ENCODE results near the gene FNDC3B. TPM values are rescaled to one million over a fixed set of nuclear protein-coding genes. Genes with fewer than 3 reads are reported as not detected.

The FNDC3B gene
- total and polyA plus RNA-seq, 5 experiments from 2014 or later: 6.5 to 20.6 (median 8.8) TPM

DNA sequence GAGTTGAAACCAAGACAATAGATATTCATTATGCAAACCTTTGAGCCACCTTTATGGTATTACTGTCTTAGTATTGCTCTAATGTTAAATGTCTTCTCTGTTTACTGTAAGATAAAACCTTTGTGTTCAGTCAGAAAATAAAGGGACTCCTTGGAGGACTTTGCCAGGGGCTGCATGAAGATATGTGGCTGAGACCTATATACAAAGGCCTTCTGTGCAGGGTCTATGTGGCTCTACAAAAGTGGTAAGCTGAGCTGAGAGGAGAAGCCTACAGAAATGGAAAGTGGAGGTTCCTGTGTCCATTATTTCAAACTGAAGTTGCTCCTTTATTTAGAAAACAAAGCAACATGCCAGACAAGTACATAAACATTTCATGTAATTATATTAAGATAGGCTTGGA, 131.5 kb downstream of the FNDC3B start:
- Mint-ChIP-seq H3K27ac (no peak overlapping the region), H3K4me1 (peaks cover 6 to 24% (median 16%) of the 10 kb centered on the region in 4 donors), H3K9me3 (no peaks in the 10 kb centered on the region), H3K4me3 (no peak overlapping the region), H3K27me3 (no peaks in the 10 kb centered on the region), H3K36me3 (peaks cover 0 to 2% (median 0%) of the 10 kb centered on the region in 3 donors)
- ATAC-seq (no peak), DNase-seq (no peak)
- POLR2A ChIA-PET: no interaction called here

DNA sequence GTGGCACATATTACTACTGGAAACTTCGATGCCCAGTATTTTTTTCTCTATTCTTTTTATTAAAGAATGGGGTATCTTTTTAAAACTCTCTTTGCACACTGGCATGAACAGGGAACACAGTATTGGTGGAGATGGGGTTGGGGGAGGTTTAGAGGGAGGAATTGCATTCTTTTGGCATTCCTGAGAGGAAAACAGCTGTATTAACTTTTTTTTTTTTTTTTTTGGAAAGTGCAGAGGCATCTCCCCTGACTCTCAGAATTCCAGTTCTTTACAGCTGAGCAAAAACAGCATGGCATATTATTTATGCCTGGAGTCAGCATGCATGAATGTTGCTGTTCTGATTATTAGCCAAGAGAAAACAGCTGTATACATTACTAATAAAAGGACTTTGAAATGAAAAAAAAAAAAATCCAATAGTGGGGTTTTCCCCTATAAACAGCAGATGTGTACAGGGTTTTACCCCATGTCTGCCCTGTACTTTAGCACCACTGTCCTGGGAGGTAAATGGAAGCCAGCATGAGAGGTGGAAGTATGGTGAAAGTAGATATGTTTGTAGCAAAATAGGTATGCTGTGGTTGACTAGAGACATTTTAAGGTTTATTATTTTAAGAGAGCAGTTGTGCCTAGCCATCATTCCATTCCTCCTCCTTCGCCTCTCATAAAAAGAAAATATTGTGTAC, 132.2 kb downstream of the FNDC3B start:
- ATAC-seq: no peak
- POLR2A ChIA-PET: no interaction called here
- Mint-ChIP-seq H3K27ac (no peak overlapping the region), H3K9me3 (no peaks in the 10 kb centered on the region), H3K4me1 (peaks cover 9 to 29% (median 19%) of the 10 kb centered on the region in 4 donors), H3K36me3 (peaks cover 0 to 2% (median under 1%) of the 10 kb centered on the region in 3 donors), H3K4me3 (no peak overlapping the region), H3K27me3 (no peaks in the 10 kb centered on the region)
- no peak for DNase-seq

DNA sequence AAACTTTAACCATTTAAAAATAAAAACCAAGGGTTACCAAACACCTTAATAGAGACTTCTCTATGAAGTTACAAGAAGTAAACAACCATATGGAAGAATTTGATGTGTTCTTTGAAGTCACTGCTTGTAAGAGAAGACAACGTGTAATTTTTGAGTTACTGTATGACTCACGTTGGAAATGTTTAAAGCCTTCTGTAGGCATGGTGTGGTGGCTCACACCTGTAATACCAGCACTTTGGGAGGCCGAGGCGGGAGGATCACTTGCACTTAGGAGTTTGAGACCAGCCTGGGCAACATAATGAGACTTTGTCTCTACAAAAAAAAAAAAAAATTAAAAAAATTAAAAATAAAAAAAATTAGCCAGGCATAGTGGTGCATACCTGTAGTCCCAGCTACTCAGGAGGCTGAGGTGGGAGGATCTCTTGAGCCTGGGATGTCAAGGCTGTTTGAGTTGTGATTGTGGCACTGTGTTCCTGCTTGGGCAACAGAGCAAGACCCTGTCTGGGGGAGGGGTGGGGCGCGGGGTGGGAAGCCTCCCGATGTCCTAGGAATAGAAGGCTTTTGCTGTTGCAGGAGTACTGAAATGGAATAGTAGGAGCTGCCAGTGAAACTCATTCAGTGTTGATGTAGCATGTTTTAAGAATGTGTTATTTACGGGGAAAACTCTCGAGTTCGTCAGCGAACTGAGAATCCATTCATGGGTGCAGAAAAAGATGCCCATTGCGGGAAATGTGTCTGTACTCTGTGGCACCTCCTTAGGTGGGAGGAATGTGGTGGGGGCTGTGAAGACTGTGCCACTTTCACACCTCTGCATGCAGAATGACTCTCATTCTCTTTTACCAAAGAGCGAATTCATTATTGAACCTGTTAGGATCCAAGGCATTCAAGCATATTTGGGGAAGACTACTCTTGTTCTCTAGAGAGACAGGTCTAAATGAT, 134.2 kb downstream of the FNDC3B start:
- no peak for DNase-seq
- Mint-ChIP-seq H3K4me1 (peaks cover 9 to 28% (median 13%) of the 10 kb centered on the region in 4 donors), H3K4me3 (no peak overlapping the region), H3K36me3 (peaks cover 0 to 5% (median 4%) of the 10 kb centered on the region in 3 donors), H3K27me3 (no peaks in the 10 kb centered on the region), H3K27ac (peak overlapping the region in 1 of 10 donors; percentile 69), H3K9me3 (no peaks in the 10 kb centered on the region)
- POLR2A ChIA-PET: no interaction called here
- no peak for ATAC-seq

DNA sequence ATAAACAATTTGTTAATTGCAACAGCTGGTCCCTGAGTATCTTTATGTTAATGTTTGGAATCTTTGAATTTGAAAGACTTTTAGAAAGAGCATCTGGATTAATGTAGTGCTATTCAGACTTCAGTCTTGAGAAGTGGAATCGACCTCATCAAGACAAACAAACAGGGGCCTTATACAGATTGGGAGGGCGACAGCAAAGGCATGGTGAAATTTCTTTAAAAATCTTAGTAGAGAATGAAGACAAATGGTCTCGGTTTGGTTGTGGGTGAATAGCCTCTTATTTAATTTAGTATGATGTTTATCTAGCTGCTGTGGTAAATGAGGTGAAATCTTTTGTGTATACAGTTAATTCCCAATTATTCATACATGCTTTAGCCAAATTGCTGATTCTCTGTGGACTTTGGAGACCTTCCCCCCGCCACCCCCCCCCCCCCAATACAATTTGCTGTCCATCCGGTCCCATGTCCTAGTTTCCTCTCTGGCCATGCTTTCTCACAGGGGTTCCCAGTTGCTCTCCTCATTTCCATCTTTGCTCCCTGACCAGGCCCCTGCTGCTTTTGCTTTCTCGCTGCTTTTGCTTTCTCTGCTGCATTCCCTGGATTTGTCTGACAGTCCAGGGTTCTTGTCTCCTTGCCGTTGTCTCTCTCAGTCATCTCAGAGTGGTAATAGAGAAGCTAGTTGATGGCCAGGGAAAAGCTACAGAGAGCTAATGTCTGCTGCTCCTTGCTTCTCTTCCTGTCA, 135.3 kb downstream of the FNDC3B start:
- Mint-ChIP-seq H3K36me3 (peaks cover 0 to 5% (median 4%) of the 10 kb centered on the region in 3 donors), H3K9me3 (no peaks in the 10 kb centered on the region), H3K27ac (peak overlapping the region in 1 of 10 donors; percentile 78), H3K4me3 (peak overlapping the region in 1 of 10 donors; percentile 2), H3K4me1 (peaks cover 8 to 25% (median 14%) of the 10 kb centered on the region in 4 donors), H3K27me3 (no peaks in the 10 kb centered on the region)
- ATAC-seq (no peak), DNase-seq (no peak)
- POLR2A ChIA-PET: no interaction called here

DNA sequence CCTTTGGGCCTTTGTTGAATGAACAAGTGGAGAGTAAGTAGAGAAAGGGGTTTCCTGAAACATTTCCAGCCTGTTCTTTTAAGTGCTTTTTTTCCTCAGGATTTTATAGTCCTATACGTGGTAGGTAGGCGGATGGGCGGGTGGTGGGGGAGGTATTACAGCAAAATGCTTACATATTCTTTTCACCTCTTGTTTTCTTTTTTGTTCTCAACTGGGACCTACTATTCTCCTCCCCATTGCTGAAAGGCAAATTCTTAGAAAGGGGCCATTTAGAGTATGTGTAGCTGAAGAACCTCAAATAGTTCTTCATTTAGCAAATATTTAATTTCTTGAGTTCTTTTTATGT, 135.8 kb downstream of the FNDC3B start:
- H3K27ac Mint-ChIP-seq: peak overlapping the region in 1 of 10 donors; percentile 78
- H3K4me1 Mint-ChIP-seq: peaks cover 8 to 29% (median 15%) of the 10 kb centered on the region in 4 donors
- no peaks in the 10 kb centered on the region for H3K9me3 Mint-ChIP-seq
- no peaks in the 10 kb centered on the region for H3K27me3 Mint-ChIP-seq
- peaks cover 0 to 10% (median 5%) of the 10 kb centered on the region in 3 donors for H3K36me3 Mint-ChIP-seq
- DNase-seq (no peak), ATAC-seq (no peak)
- POLR2A ChIA-PET: no interaction called here
- H3K4me3 Mint-ChIP-seq: peak overlapping the region in 1 of 10 donors; percentile 2

DNA sequence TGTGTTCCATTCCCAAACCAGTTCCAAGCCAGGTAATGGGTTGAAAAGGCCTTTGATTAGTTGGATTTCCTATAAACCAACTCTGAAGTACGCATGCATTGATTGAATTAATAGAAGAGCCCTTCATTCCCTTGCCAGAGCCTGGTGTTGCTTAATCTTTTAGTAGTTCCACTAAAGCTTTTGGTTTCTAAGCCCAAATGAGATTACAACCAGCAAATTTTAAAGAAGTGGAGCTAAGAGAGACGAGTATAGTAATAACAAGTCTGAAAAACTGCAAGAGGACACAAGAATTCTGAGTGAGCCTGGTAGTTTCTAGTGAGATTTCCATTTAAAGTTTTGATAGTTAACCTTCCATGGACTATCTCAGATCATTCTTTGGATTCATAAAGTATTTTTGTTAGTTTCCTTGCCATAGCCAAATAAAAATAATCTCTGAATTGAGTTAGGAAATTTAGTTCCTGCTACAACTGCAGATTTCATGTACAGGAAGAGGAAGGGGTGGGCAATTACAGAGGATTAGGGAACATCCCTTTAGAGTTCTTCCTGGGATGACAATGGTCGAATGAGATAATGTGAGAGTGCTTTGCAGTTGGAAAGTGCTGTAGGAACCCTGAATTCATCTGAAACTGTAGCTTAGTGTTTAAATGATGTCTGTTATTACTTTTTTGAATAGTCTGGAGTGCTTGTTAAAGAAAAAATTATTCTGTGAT, 136.8 kb downstream of the FNDC3B start:
- H3K27ac Mint-ChIP-seq: peak overlapping the region in 1 of 10 donors; percentile 38
- ATAC-seq (no peak), DNase-seq (no peak)
- no peak overlapping the region for H3K4me3 Mint-ChIP-seq
- peaks cover 0 to 11% (median 8%) of the 10 kb centered on the region in 3 donors for H3K36me3 Mint-ChIP-seq
- POLR2A ChIA-PET: no interaction called here
- H3K9me3 Mint-ChIP-seq: no peaks in the 10 kb centered on the region
- H3K4me1 Mint-ChIP-seq: peaks cover 12 to 30% (median 16%) of the 10 kb centered on the region in 4 donors
- H3K27me3 Mint-ChIP-seq: no peaks in the 10 kb centered on the region

DNA sequence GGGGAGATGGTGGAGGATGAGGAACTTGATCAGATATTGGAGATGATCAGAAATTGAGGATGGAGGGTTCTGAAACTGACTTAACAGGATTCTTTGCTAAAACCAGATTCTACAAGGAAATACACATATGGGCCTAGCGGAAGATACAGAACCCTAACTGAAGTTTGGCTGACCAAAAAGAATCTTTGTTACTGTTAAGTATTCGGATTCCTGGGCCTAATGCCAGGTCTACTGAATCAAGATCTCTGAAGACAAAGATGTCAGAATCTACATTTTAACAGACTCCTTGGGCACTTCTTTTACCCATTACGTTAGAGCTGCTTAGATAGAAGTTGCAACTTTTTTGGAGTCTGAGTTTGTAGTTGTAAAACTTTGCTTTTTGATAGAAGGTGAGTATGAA, 137.7 kb downstream of the FNDC3B start:
- POLR2A ChIA-PET: no interaction called here
- no peak for ATAC-seq
- Mint-ChIP-seq H3K27me3 (no peaks in the 10 kb centered on the region), H3K9me3 (no peaks in the 10 kb centered on the region), H3K27ac (peak overlapping the region in 1 of 10 donors; percentile 38), H3K4me1 (peaks cover 14 to 35% (median 19%) of the 10 kb centered on the region in 4 donors), H3K36me3 (peaks cover 0 to 11% (median 6%) of the 10 kb centered on the region in 3 donors), H3K4me3 (peak overlapping the region in 1 of 10 donors; percentile 3)
- no peak for DNase-seq

DNA sequence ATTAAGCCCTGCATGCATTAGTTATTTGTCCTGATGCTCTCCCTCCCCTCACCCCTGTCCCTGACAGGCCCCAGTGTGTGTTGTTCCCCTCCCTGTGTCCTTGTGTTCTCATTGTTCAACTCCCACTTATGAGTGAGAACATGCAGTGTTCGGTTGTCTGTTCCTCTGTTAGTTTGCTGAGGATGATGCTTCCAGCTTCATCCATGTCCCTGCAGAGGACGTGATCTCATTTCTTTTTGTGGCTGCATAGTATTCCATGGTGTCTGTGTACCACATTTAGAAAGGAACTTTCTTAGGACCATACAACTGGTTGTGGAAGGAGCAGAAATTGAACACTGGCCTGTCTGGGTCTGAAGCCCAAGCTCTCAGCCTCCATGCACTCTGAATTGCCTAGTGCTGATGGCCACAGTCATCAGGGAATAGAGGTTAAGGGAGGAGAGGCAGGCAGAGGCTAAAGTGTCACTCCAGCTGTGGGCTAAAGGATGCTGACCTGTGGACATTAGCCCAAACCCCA, 138.5 kb downstream of the FNDC3B start:
- no peak overlapping the region for H3K4me3 Mint-ChIP-seq
- no peak for ATAC-seq
- POLR2A ChIA-PET: no interaction called here
- no peak for DNase-seq
- no peaks in the 10 kb centered on the region for H3K9me3 Mint-ChIP-seq
- no peaks in the 10 kb centered on the region for H3K27me3 Mint-ChIP-seq
- peaks cover 17 to 42% (median 27%) of the 10 kb centered on the region in 4 donors for H3K4me1 Mint-ChIP-seq
- H3K27ac Mint-ChIP-seq: peak overlapping the region in 3 of 10 donors; percentile 23 to 85 (median 69)
- H3K36me3 Mint-ChIP-seq: peaks cover 0 to 11% (median 6%) of the 10 kb centered on the region in 3 donors

DNA sequence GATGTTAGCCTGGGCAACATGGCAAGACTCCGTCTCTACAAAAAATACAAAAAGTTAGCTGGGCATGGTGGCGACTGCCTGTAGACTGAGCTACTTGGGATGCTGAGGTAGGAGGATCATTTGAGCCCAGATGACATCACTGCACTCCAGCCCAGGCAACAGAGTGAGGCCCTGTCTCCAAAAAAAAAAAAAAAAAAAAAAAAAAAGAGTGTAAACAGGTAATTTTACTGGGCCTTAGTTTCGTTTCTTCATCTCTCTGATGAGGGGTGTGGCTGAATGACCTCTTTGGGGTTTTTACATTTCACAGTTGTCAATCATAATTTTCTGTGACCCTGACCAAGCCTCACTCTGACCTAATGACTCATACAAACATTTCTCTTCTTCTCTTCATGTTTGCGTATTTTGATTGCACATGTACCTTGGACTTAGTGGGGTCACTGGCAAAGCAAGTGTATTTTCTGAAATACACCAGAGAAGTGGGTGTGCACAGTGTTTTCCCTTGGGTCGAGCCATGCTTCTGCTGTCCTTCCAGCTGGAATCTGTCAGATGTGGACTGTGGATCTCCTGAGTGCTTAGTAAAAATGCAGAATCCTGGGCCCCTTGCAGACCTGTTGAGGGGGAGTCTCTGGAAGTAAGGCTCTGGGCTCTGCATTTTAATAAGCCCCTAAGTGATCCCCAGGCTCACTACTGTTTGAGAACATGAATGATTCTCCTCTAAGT, 140.5 kb downstream of the FNDC3B start:
- H3K36me3 Mint-ChIP-seq: peaks cover 0 to 11% (median 6%) of the 10 kb centered on the region in 3 donors
- no peak for DNase-seq
- no peak overlapping the region for H3K4me3 Mint-ChIP-seq
- ATAC-seq: no peak
- H3K27ac Mint-ChIP-seq: peak overlapping the region in 1 of 10 donors; percentile 34
- POLR2A ChIA-PET: no interaction called here
- no peaks in the 10 kb centered on the region for H3K27me3 Mint-ChIP-seq
- no peaks in the 10 kb centered on the region for H3K9me3 Mint-ChIP-seq
- peaks cover 18 to 40% (median 26%) of the 10 kb centered on the region in 4 donors for H3K4me1 Mint-ChIP-seq

DNA sequence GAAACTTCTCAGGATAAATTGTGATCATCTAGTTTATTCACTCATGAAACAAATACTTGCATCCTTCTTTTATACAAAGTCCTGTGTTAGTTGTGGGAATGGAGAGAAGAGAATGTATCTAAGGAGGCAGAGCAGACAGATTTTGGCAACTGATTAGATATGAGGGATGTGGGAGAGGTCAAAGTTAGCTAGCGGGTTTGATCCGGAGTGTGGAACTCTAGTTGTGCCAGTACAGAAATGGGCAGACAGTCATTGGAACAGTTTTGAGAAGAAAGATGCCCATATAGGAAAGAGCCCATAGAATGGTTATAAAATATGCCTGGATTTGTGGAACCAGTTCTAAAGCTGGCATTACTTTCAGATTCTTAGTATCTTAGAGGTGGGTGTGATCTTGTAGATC, 141.1 kb downstream of the FNDC3B start:
- Mint-ChIP-seq H3K27me3 (no peaks in the 10 kb centered on the region), H3K9me3 (no peaks in the 10 kb centered on the region), H3K27ac (no peak overlapping the region), H3K36me3 (peaks cover 0 to 11% (median 6%) of the 10 kb centered on the region in 3 donors), H3K4me1 (peaks cover 15 to 38% (median 23%) of the 10 kb centered on the region in 4 donors), H3K4me3 (no peak overlapping the region)
- DNase-seq (no peak), ATAC-seq (no peak)
- POLR2A ChIA-PET: no interaction called here

DNA sequence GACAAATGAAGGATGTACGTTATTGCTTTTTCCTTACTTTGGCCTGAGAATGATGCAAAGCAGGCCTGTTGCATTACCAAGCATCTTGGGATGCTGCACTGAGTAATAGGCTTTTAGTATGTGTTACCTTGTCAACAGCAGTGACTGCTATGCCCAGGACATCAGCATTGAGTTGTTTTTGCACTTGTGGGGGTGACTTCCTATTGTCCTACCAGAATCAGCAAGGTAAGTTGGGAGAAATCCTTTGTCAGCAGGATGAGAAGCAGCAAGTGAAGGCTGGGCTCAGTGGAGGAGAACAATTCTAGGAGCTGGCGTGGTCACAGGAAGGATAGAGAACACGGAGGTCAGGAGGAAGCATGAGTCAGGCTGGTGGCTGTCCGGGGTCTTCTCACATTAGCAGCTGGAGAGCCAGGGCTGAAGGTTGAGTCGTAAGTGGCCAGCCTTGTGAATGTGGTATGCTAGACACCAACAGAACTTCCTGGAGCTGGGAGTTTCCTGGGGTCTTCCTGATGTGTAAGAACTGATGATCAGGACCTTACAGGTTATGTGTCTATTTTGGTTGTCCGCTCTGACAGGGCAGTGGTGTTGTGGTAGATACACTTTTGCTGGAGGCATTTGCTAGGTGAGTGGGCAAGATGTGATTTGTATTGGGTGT, 142.7 kb downstream of the FNDC3B start:
- H3K4me3 Mint-ChIP-seq: peak overlapping the region in 1 of 10 donors; percentile 21
- no peak for DNase-seq
- peak overlapping the region in 3 of 10 donors; percentile 0 to 50 (median 28) for H3K27ac Mint-ChIP-seq
- no peaks in the 10 kb centered on the region for H3K27me3 Mint-ChIP-seq
- peaks cover 0 to 7% (median 6%) of the 10 kb centered on the region in 3 donors for H3K36me3 Mint-ChIP-seq
- POLR2A ChIA-PET: interaction anchor here (0.7 to 1.5 kb wide), 2 partner anchors 15 to 42 kb away, joined by 3 to 5 read pairs; no protein-coding TSS in a partner anchor
- ATAC-seq: no peak
- no peaks in the 10 kb centered on the region for H3K9me3 Mint-ChIP-seq
- peaks cover 10 to 35% (median 17%) of the 10 kb centered on the region in 4 donors for H3K4me1 Mint-ChIP-seq

Measured in naive thymus-derived CD8-positive, alpha-beta T cell (primary cell).